Measurements from ENCODE around the gene ZCCHC7. TPM values are rescaled to one million over a fixed set of nuclear protein-coding genes. Genes with fewer than 3 reads are reported as not detected.

Gene ZCCHC7
- total RNA-seq, 2 experiments from 2014 or later = 76.4 to 108 TPM

- CTCF ChIA-PET (ENCODE audit: unreplicated experiment) = interaction anchor here (0.6 to 1.7 kb wide), 4 partner anchors 11 to 31 kb away, joined by 3 to 7 read pairs (median 4); no protein-coding TSS in a partner anchor
- Histone ChIP-seq H3K27ac (ENCODE audit: low read depth, low read length, poor library complexity, severe bottlenecking) (peak overlapping the region; percentile 90), H3K79me2 (ENCODE audit: insufficient read depth, low read depth, low read length) (no peaks in the 10 kb centered on the region), H3K9me2 (ENCODE audit: insufficient read depth, low read length) (no peaks in the 10 kb centered on the region), H3K4me3 (ENCODE audit: low read depth, low read length, poor library complexity, severe bottlenecking) (peak overlapping the region; percentile 30), H4K20me1 (ENCODE audit: insufficient read depth, low read length) (no peaks in the 10 kb centered on the region), H2AFZ (ENCODE audit: low read length) (peak overlapping the region; percentile 30; the same call in 1 of the 2 replicates), H3K36me3 (ENCODE audit: insufficient read depth, low read length) (peaks cover 7% of the 10 kb centered on the region), H3K9me3 (ENCODE audit: low read length) (peaks cover 5% of the 10 kb centered on the region; the same call in 1 of the 2 replicates), H3K4me1 (ENCODE audit: insufficient read depth, low read length, poor library complexity, severe bottlenecking) (peaks cover 93% of the 10 kb centered on the region), H3K4me2 (ENCODE audit: low read length) (peak overlapping the region; percentile 54)
- intact Hi-C loops (cut with micrococcal nuclease; ENCODE audit: unreplicated experiment) = no loop called here
- POLR2A ChIA-PET = interaction anchor here (0.5 to 12.9 kb wide), 18 partner anchors 10 to 509 kb away, joined by 3 to 170 read pairs (median 6); no protein-coding TSS in a partner anchor
- DNase-seq (ENCODE audit: low spot score) = peak; percentile 71
- TF ChIP-seq EZH2phosphoT487 (IDR thresholded peaks at IDR 0.05; ENCODE audit: borderline replicate concordance, low read depth, low read length) (no peak), CTCF (conservative IDR thresholded peaks at IDR 0.05; ENCODE audit: low read length) (no peak)
- BruUV-seq (replicated peaks) = TSS peak; percentile 85
Measured at GRCh38 chr9:37382161-37382981, 262.0 kb downstream of the ZCCHC7 start.

- Histone ChIP-seq H3K79me2 (ENCODE audit: insufficient read depth, low read depth, low read length) (no peaks in the 10 kb centered on the region), H3K36me3 (ENCODE audit: insufficient read depth, low read length) (peaks cover 7% of the 10 kb centered on the region), H2AFZ (ENCODE audit: low read length) (peak overlapping the region; percentile 30; the same call in 1 of the 2 replicates), H3K9me3 (ENCODE audit: low read length) (peaks cover 5% of the 10 kb centered on the region; the same call in 1 of the 2 replicates), H3K27ac (ENCODE audit: low read depth, low read length, poor library complexity, severe bottlenecking) (peak overlapping the region; percentile 90), H3K9me2 (ENCODE audit: insufficient read depth, low read length) (no peaks in the 10 kb centered on the region), H3K4me2 (ENCODE audit: low read length) (peak overlapping the region; percentile 54), H3K4me1 (ENCODE audit: insufficient read depth, low read length, poor library complexity, severe bottlenecking) (peaks cover 93% of the 10 kb centered on the region), H3K4me3 (ENCODE audit: low read depth, low read length, poor library complexity, severe bottlenecking) (peak overlapping the region; percentile 30), H4K20me1 (ENCODE audit: insufficient read depth, low read length) (no peaks in the 10 kb centered on the region)
- peak; percentile 56 for DNase-seq (ENCODE audit: low spot score)
- TSS peak; percentile 65 for BruUV-seq (replicated peaks)
- CTCF ChIA-PET (ENCODE audit: unreplicated experiment) = interaction anchor here (0.6 kb wide), 1 partner anchor 32 kb away, joined by 5 read pairs; no protein-coding TSS in a partner anchor
- POLR2A ChIA-PET = interaction anchor here (0.5 to 12.9 kb wide), 15 partner anchors 9 to 510 kb away, joined by 3 to 170 read pairs (median 7); no protein-coding TSS in a partner anchor
- TF ChIP-seq EZH2phosphoT487 (IDR thresholded peaks at IDR 0.05; ENCODE audit: borderline replicate concordance, low read depth, low read length) = no peak
- TF ChIP-seq CTCF (conservative IDR thresholded peaks at IDR 0.05; ENCODE audit: low read length) = no peak
- intact Hi-C loops (cut with micrococcal nuclease; ENCODE audit: unreplicated experiment) = no loop called here
Measured at GRCh38 chr9:37382982-37383357, 262.6 kb downstream of the ZCCHC7 start.

All from OCI-LY7 (cell line).